H54 (cell line): ENCODE measurements around the gene FOXP2.
"Not testable (repeated sequence)": the region's sequence is repeated elsewhere in the genome, so short reads cannot be mapped to it uniquely, and the experiment has no call there.

Experiments used
- DNase-seq: peaks from one replicate; pipeline ENCODE4 v3.0.0; 2011; ENCODE audit warnings: low spot score, mixed read lengths; ENCODE audit not compliant: insufficient read length
- FAIRE-seq: peaks from 3 replicates; lab custom pipeline; 2011; peaks lifted over from hg19 to GRCh38; lab: Jason Lieb, UNC
- POLR2A ChIP-seq: IDR thresholded peaks from 2 replicates; pipeline ENCODE4 v1.6.1; 2011; ENCODE audit warnings: low read depth, mild to moderate bottlenecking, low read length

FOXP2 gene

GRCh38 chr7:114548081-114548980 is 133.7 kb downstream of the FOXP2 start:
- DNase-seq (no peak), FAIRE-seq (no peak)
- TF ChIP-seq POLR2A, result no peak

DNA sequence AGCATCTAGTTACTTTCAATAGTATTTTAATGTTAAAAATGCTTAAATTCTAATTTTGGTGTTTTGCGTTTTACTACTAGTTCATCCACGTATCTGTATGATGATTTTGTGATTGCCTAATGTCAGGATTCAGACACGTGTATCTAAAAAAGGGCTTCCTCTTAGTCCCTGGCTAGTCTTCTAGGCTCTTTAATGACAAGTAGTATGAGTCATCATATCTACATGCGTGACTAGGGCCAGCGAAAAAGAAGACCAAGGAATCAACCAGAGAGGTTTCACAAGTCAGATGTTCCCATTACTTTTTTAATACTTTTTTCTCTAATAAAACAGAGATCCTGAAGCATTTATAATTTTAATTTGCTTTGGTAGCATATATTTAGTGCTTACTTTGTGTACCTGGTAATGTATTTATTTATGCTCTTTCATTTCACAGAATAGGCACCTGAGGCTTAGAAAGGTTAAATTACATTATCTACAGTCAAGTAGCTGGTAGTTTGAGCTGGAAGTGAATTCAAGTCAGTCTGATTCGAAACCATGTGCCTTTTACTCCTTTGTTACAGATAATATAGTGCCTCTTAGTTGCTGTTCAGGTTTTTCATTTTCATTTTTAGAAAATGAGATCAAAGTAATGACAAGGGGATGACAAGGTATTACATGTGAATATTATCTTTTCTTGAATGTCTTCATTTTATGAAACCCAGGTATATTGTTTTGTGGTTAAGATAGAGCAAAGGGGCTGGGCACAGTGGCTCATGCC is 140.3 kb downstream of the FOXP2 start:
- peak; percentile 14 for DNase-seq
- no peak for FAIRE-seq
- no peak for TF ChIP-seq POLR2A

DNA sequence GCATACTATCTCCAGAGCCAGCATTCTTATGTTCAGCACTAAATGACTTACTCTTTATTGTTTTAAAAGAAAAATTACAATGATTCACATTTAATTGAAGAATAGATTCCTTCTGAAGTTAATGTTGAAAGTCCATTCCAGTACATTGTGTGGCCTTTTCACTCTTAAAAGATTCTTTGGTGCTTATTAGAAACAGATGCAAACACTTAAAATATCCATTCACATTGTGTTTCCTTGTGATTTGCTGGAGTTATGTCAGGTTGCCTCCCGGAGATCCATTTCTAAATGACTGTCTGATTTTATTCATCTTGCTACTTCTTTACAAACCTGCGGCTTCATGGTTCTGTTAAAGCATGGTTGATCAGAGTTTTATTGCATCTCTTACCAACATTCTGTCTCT is 152.8 kb downstream of the FOXP2 start:
- FAIRE-seq, result no peak
- no peak for TF ChIP-seq POLR2A

GRCh38 chr7:114569220-114569619 is 154.6 kb downstream of the FOXP2 start:
- FAIRE-seq (no peak), DNase-seq (no peak)
- TF ChIP-seq POLR2A, result no peak

More for the DNA sequence above, 152.8 kb downstream of the FOXP2 start:
- DNase-seq, result no peak

DNA sequence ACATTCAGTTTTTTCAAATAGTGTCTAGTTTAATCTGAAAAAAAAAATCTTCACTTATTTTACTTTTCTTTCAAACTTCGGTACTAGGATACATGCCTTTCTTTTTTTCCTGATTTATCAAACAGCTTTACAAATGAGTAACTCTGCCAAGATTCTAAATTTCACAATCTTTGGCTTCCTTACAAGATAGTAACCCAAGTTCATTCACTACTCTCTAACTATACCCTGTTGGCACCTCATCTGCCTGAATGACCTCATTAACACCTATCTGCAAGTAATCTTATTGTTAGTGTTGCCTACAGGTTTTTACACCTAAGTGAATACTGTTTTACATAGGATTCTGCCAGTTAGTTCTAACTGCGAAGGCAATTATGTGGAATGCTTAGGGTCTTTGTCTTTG is 159.8 kb downstream of the FOXP2 start:
- FAIRE-seq, result no peak
- no peak for DNase-seq
- TF ChIP-seq POLR2A, result no peak

GRCh38 chr7:114575098-114575497 is 160.5 kb downstream of the FOXP2 start:
- FAIRE-seq (no peak), DNase-seq (no peak)
- TF ChIP-seq POLR2A, result no peak

DNA sequence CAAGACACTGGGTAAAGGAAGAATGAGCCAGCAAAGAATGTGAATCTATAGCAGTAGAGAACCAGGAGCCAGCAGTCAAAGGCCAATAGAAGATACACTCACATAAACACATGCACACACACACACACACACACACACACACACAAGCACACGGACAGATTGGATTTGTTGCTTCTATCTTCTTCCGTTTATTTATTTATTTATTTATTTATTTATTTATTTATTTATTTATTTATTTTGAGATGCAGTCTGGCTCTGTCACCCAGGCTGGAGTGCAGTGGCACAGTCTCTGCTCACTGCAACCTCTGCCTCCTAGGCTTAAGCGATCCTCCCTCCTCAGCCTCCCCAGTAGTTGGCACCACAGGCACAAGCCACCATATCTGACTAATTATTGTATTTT is 166.3 kb downstream of the FOXP2 start:
- not testable (repeated sequence) for DNase-seq, FAIRE-seq

DNA sequence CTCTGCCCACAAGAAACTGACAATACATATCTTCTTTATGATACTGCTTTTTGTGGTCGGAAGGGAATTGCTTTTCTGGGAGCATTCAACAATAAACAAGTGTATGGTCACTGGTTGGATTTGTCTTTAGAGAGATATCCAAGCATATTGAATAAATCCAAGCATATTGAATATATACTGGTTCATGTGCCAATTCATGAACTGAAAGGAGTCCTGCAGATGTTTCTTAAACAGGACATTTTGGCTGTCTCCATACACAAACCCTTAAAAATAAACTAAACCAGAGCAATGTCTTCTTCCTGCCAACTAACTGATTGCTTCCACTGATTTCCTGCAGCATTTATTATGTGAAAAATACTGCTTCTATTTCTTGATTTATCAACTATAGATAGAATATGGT is 173.9 kb downstream of the FOXP2 start:
- DNase-seq (no peak), FAIRE-seq (no peak)
- no peak for TF ChIP-seq POLR2A

DNA sequence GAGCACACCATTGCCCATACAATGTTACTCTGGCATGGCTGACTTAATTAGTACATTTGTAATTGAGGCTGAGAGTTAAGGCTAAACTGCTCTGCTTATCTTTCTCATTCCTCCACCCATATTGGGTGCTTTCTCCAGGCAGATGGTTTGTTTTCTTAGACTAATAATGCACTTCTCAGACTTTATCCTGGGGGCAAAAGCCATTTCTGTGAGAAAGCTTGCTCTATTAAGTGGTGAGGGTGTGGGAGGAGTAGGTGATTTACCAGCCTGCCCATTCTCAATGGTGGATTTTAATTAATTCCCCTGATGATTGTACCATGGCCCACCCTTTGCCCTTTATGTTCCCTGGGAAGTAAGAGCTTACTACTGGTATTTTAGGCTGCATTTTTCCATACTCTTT is 174.8 kb downstream of the FOXP2 start:
- no peak for TF ChIP-seq POLR2A
- no peak for FAIRE-seq
- no peak for DNase-seq

DNA sequence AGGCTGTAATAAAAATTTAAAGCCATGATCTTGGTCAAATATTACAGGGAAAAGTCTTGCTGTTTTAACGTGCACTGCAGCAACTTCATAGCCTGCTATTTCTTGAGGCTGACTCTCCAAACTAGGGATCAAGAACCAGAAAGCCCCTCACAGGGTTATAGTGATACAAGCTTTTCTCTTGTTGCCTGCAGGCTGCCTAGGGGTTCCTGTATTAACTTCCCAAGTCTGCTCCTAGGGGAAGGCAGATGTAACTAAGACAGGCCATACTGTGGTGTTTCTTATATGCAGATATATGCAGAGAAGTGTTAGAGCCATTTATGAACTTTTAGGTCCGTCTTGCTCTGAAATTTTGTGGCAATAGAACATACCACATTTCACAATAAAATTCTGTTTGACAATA is 175.7 kb downstream of the FOXP2 start:
- DNase-seq (no peak), FAIRE-seq (no peak)
- no peak for TF ChIP-seq POLR2A

DNA sequence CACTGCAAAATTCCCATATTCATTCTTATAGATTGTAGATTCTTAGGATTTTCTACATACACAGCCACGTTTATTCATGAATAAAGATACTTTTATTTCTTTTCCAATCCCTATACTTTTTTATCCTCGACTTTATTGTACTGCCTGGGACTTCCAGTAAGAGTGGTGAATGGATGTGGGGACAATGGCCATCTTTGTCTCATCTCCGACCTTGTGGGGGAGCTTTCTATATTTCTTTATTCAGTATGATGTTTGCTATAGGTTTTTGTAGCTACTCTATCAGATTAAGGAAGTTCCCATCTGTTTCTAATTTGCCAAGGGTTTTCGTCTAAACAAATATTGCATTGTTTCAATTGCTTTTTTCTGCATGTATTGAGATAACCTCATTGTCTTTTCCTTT is 184.3 kb downstream of the FOXP2 start:
- DNase-seq (no peak), FAIRE-seq (no peak)
- TF ChIP-seq POLR2A, result no peak

- FAIRE-seq (no peak), DNase-seq (no peak)
- no peak for TF ChIP-seq POLR2A
Observed at GRCh38 chr7:114606100-114606499, 191.5 kb downstream of the FOXP2 start.

- not testable (repeated sequence) for FAIRE-seq, DNase-seq
Observed at GRCh38 chr7:114608822-114609221, 194.2 kb downstream of the FOXP2 start.

GRCh38 chr7:114620208-114620607 is 205.6 kb downstream of the FOXP2 start:
- DNase-seq, result no peak
- no peak for FAIRE-seq
- no peak for TF ChIP-seq POLR2A
